Neural cell (in vitro differentiated cells): ENCODE results near the gene MRPL43. TPM values are rescaled to one million over a fixed set of nuclear protein-coding genes. Genes with fewer than 3 reads are reported as not detected.

Experiments used
- H2AFZ ChIP-seq: fragments of 200-600, 300-800 bp; sonication (generic), shearing (Covaris generic); 2 replicates; pipeline ENCODE4 v1.6.0; 2014; ENCODE audit warnings: low read depth, mild to moderate bottlenecking, antibody characterized with exemption, low read length, moderate library complexity
- H3F3A ChIP-seq: fragments of 200-600 bp; shearing (Covaris generic); 2 replicates; pipeline ENCODE4 v1.6.1; 2016; ENCODE audit warnings: mild to moderate bottlenecking, moderate library complexity, mixed read lengths, antibody characterized with exemption, low read length; ENCODE audit not compliant: insufficient read depth, poor library complexity, severe bottlenecking
- H3K27ac ChIP-seq: fragments of 200-600, 300-800 bp; sonication (generic), shearing (Covaris generic); 2 replicates; pipeline ENCODE4 v1.5.1; 2014; ENCODE audit warnings: mild to moderate bottlenecking, low read length, moderate library complexity
- H3K27me3 ChIP-seq: fragments of 300-800, 200-600 bp; sonication (generic), shearing (Covaris generic); 2 replicates; pipeline ENCODE4 v1.6.0; 2014; ENCODE audit warnings: mild to moderate bottlenecking, low read depth, low read length, moderate library complexity; ENCODE audit not compliant: insufficient read depth
- H3K36me3 ChIP-seq: fragments of 300-800, 200-600 bp; sonication (generic), shearing (Covaris generic); 2 replicates; pipeline ENCODE4 v1.5.1; 2014; ENCODE audit warnings: mild to moderate bottlenecking, antibody characterized with exemption, low read length, moderate library complexity; ENCODE audit not compliant: insufficient read depth
- H3K4me2 ChIP-seq: fragments of 300-800, 200-600 bp; sonication (generic), shearing (Covaris generic); 2 replicates; pipeline ENCODE4 v1.6.0; 2014; ENCODE audit warnings: mild to moderate bottlenecking, low read length
- H3K4me3 ChIP-seq: fragments of 300-800, 200-600 bp; sonication (generic), shearing (Covaris generic); 2 replicates; pipeline ENCODE4 v1.5.1; 2014; ENCODE audit warnings: mild to moderate bottlenecking, low read length, moderate library complexity
- H3K79me2 ChIP-seq: fragments of 200-600 bp; shearing (Covaris generic); replicated peaks from 2 replicates; pipeline ENCODE4 v1.6.0; 2014; ENCODE audit warnings: mild to moderate bottlenecking, low read length, moderate library complexity; ENCODE audit not compliant: insufficient read depth
- H3K9ac ChIP-seq: fragments of 300-800, 200-600 bp; sonication (generic), shearing (Covaris generic); 2 replicates; pipeline ENCODE4 v1.6.1; 2016; ENCODE audit warnings: mild to moderate bottlenecking, low read length, mixed read lengths
- H3K9me2 ChIP-seq: fragments of 200-600 bp; shearing (Covaris generic); 2 replicates; pipeline ENCODE4 v1.6.1; 2016; ENCODE audit warnings: mild to moderate bottlenecking, low read length, mixed read lengths; ENCODE audit not compliant: insufficient read depth
- H3K9me3 ChIP-seq: fragments of 200-600, 300-800 bp; sonication (generic), shearing (Covaris generic); 2 replicates; pipeline ENCODE4 v1.6.1; 2016; ENCODE audit warnings: mild to moderate bottlenecking, mixed run types, low read length, moderate library complexity, mixed read lengths
- H4K20me1 ChIP-seq: fragments of 200-600 bp; shearing (Covaris generic); 2 replicates; pipeline ENCODE4 v1.6.1; 2016; ENCODE audit warnings: mild to moderate bottlenecking, mixed run types; ENCODE audit not compliant: insufficient read depth
- EP300 ChIP-seq: fragments of 450-650 bp; conservative IDR thresholded peaks from 2 replicates; pipeline ENCODE4 v1.6.1; 2014; ENCODE audit warnings: antibody characterized with exemption, mild to moderate bottlenecking, moderate library complexity; ENCODE audit not compliant: poor library complexity, severe bottlenecking
- EZH2 ChIP-seq: fragments of 200-600, 300-800 bp; shearing (Covaris generic), sonication (generic); IDR thresholded peaks from 2 replicates; pipeline ENCODE4 v1.6.1; 2014; ENCODE audit warnings: antibody characterized with exemption, low read length, borderline replicate concordance, mild to moderate bottlenecking; ENCODE audit not compliant: insufficient read depth, poor library complexity, severe bottlenecking
- MXI1 ChIP-seq: fragments of 450-650 bp; conservative IDR thresholded peaks from 2 replicates; pipeline ENCODE4 v1.6.1; 2014; ENCODE audit warnings: antibody characterized with exemption, mild to moderate bottlenecking; ENCODE audit not compliant: poor library complexity, severe bottlenecking
- RAD21 ChIP-seq: fragments of 450-650 bp; conservative IDR thresholded peaks from 2 replicates; pipeline ENCODE4 v1.6.1; 2014; ENCODE audit warnings: antibody characterized with exemption, mild to moderate bottlenecking, moderate library complexity
- SMC3 ChIP-seq: fragments of 450-650 bp; conservative IDR thresholded peaks from 2 replicates; pipeline ENCODE4 v1.6.1; 2014; ENCODE audit warnings: antibody characterized with exemption, mild to moderate bottlenecking, moderate library complexity; ENCODE audit not compliant: poor library complexity
- polyA plus RNA-seq: library from polyadenylated mRNA; depleted of rRNA; stranded (reverse); fragments of >200 nt; gene quantifications from 2 replicates; pipeline ENCODE4 v1.2.3, GENCODE V29; 2014
- TF ChIP-seq, protein P1 (sequence below): fragments of 450-650 bp; IDR thresholded peaks from 2 replicates; pipeline ENCODE4 v1.5.1; 2014; ENCODE audit warnings: antibody characterized with exemption, mild to moderate bottlenecking, moderate library complexity; ENCODE audit not compliant: poor library complexity, severe bottlenecking
- TF ChIP-seq, protein P2 (sequence below): IDR thresholded peaks from 2 replicates; pipeline ENCODE4 v1.6.1; 2012; ENCODE audit warnings: borderline replicate concordance

MRPL43 gene
- polyA plus RNA-seq, 1 donor from 2014 or later = 121 TPM

DNA sequence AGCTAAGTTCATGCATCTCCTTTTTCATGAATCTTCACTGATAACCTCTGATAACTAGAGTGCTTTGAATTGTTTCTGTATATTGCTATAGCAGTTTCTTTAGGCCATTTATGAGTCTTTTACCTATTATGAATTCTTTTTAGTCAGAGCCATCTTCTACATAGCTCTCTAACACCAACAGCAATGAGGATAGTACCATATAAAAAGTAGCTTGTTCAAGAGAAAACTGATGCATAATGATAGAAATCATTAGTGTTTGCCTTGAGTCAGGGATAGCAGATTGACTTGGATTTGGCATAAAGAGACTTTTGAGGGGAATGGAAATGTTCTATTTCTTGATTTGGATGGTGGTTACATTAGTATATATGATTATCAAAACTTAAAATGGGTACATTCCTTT, 43.8 kb downstream of the MRPL43 start:
- H3K9ac ChIP-seq = no peak overlapping the region
- H3K36me3 ChIP-seq = peaks cover 10% of the 10 kb centered on the region
- TF ChIP-seq, protein P1, sequence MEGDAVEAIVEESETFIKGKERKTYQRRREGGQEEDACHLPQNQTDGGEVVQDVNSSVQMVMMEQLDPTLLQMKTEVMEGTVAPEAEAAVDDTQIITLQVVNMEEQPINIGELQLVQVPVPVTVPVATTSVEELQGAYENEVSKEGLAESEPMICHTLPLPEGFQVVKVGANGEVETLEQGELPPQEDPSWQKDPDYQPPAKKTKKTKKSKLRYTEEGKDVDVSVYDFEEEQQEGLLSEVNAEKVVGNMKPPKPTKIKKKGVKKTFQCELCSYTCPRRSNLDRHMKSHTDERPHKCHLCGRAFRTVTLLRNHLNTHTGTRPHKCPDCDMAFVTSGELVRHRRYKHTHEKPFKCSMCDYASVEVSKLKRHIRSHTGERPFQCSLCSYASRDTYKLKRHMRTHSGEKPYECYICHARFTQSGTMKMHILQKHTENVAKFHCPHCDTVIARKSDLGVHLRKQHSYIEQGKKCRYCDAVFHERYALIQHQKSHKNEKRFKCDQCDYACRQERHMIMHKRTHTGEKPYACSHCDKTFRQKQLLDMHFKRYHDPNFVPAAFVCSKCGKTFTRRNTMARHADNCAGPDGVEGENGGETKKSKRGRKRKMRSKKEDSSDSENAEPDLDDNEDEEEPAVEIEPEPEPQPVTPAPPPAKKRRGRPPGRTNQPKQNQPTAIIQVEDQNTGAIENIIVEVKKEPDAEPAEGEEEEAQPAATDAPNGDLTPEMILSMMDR = no peak
- TF ChIP-seq, protein P2, sequence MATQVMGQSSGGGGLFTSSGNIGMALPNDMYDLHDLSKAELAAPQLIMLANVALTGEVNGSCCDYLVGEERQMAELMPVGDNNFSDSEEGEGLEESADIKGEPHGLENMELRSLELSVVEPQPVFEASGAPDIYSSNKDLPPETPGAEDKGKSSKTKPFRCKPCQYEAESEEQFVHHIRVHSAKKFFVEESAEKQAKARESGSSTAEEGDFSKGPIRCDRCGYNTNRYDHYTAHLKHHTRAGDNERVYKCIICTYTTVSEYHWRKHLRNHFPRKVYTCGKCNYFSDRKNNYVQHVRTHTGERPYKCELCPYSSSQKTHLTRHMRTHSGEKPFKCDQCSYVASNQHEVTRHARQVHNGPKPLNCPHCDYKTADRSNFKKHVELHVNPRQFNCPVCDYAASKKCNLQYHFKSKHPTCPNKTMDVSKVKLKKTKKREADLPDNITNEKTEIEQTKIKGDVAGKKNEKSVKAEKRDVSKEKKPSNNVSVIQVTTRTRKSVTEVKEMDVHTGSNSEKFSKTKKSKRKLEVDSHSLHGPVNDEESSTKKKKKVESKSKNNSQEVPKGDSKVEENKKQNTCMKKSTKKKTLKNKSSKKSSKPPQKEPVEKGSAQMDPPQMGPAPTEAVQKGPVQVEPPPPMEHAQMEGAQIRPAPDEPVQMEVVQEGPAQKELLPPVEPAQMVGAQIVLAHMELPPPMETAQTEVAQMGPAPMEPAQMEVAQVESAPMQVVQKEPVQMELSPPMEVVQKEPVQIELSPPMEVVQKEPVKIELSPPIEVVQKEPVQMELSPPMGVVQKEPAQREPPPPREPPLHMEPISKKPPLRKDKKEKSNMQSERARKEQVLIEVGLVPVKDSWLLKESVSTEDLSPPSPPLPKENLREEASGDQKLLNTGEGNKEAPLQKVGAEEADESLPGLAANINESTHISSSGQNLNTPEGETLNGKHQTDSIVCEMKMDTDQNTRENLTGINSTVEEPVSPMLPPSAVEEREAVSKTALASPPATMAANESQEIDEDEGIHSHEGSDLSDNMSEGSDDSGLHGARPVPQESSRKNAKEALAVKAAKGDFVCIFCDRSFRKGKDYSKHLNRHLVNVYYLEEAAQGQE = no peak
- TF ChIP-seq SMC3 (no peak), EZH2 (no peak), RAD21 (no peak)
- no peak overlapping the region for H3K4me2 ChIP-seq
- H4K20me1 ChIP-seq = no peaks in the 10 kb centered on the region
- no peaks in the 10 kb centered on the region for H3K79me2 ChIP-seq
- H2AFZ ChIP-seq = no peak overlapping the region
- no peak overlapping the region for H3K27ac ChIP-seq
- H3K9me2 ChIP-seq = no peaks in the 10 kb centered on the region
- no peaks in the 10 kb centered on the region for H3K9me3 ChIP-seq
- H3F3A ChIP-seq = no peaks in the 10 kb centered on the region
- no peak overlapping the region for H3K4me3 ChIP-seq
- H3K27me3 ChIP-seq = no peaks in the 10 kb centered on the region

DNA sequence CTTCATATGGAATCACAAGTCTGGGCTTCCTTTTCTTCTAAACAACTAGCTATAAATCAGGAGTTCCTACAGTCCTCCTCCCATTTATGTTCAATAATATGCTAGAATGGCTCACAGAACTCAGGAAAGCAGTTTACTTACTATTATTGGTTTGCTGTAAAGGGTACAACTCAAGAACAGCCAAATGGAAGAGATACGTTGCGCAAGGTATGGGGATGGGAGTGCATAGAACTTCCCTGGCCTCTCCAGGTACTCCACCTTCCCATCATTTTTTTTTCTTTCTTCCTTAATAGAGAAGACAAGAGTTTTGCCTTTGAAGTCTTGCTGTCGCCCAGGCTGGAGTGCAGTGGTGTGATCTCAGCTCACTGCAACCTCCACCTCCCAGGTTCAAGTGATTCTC, 45.1 kb downstream of the MRPL43 start:
- no peak overlapping the region for H3K27ac ChIP-seq
- no peak overlapping the region for H3K4me2 ChIP-seq
- H4K20me1 ChIP-seq = no peaks in the 10 kb centered on the region
- no peak overlapping the region for H3K9ac ChIP-seq
- no peaks in the 10 kb centered on the region for H3K79me2 ChIP-seq
- peaks cover 18% of the 10 kb centered on the region for H3K36me3 ChIP-seq
- no peaks in the 10 kb centered on the region for H3K9me3 ChIP-seq
- no peaks in the 10 kb centered on the region for H3F3A ChIP-seq
- no peak overlapping the region for H3K4me3 ChIP-seq
- H3K27me3 ChIP-seq = no peaks in the 10 kb centered on the region
- no peak overlapping the region for H2AFZ ChIP-seq
- no peaks in the 10 kb centered on the region for H3K9me2 ChIP-seq
- TF ChIP-seq MXI1 (no peak), EP300 (no peak), RAD21 (no peak), EZH2 (no peak)
- TF ChIP-seq, protein P1 = no peak
